ENCODE measurements around the gene RETREG3. TPM values are rescaled to one million over a fixed set of nuclear protein-coding genes. Genes with fewer than 3 reads are reported as not detected.

RETREG3 gene
- total and polyA plus RNA-seq, 2 of the 13 experiments (the other 11 are each of a cell fraction or from before 2014, with no cell fraction given), result 47.0 to 55.8 TPM

DNA sequence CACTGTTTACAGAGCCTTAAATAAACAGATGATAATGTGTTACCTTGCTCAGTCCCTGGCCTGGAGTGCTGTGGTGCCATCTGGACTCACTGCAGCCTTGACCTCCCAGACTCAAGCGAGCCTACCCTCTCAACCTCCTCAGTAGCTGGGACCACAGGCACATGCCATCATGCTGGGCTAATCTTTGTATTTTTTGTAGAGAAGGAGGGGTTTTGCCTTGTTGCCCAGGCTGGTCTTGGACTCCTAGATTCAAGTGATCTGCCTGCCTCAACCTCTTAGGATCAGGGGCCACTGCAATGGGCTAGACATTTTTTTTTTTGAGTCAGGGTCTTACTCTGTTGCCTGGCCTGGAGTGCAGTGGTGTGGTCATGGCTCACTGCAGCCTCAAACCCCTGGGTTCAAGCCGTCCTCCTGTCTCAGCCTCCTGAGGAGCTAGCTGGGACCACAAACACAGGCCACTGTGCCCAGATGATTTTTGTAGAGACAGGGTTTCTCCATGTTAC is 78.2 kb downstream of the RETREG3 start (continued):
- TF ChIP-seq, protein P1, sequence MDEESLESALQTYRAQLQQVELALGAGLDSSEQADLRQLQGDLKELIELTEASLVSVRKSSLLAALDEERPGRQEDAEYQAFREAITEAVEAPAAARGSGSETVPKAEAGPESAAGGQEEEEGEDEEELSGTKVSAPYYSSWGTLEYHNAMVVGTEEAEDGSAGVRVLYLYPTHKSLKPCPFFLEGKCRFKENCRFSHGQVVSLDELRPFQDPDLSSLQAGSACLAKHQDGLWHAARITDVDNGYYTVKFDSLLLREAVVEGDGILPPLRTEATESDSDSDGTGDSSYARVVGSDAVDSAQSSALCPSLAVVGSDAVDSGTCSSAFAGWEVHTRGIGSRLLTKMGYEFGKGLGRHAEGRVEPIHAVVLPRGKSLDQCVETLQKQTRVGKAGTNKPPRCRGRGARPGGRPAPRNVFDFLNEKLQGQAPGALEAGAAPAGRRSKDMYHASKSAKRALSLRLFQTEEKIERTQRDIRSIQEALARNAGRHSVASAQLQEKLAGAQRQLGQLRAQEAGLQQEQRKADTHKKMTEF (CRISPR knock-in tag; IDR thresholded peaks at IDR 0.05), result peak; percentile 89
- TF ChIP-seq ZNF329 (CRISPR knock-in tag; IDR thresholded peaks at IDR 0.05; ENCODE audit: low read depth), result no peak
- no peak; the same call in none of the 2 replicates for TF ChIP-seq EHMT2 (IDR thresholded peaks at IDR 0.05; ENCODE audit: borderline replicate concordance, low read depth, low read length)
- no peak for TF ChIP-seq RBFOX2 (IDR thresholded peaks at IDR 0.05; ENCODE audit: low read depth, low read length)
- TF ChIP-seq ZNF749 (CRISPR knock-in tag; IDR thresholded peaks at IDR 0.05; ENCODE audit: borderline replicate concordance), result peak; percentile 53; the same call in 1 of the 2 replicates
- peak; percentile 84 for TF ChIP-seq HMG20B (CRISPR knock-in tag; conservative IDR thresholded peaks at IDR 0.05)
- no peak for TF ChIP-seq ZNF570 (CRISPR knock-in tag; IDR thresholded peaks at IDR 0.05; ENCODE audit: borderline replicate concordance)
- TF ChIP-seq NONO (IDR thresholded peaks at IDR 0.05), result no peak
- peak; percentile 91 for TF ChIP-seq NONO (CRISPR knock-in tag; conservative IDR thresholded peaks at IDR 0.05)
- TF ChIP-seq ZFYVE20 (CRISPR knock-in tag; IDR thresholded peaks at IDR 0.05; ENCODE audit: borderline replicate concordance, low read depth), result no peak
- TF ChIP-seq ZNF17 (CRISPR knock-in tag; IDR thresholded peaks at IDR 0.05), result no peak
- TF ChIP-seq ZNF646 (CRISPR knock-in tag; IDR thresholded peaks at IDR 0.05), result no peak
- no peak for TF ChIP-seq ZNF841 (CRISPR knock-in tag; IDR thresholded peaks at IDR 0.05; ENCODE audit: borderline replicate concordance)
- TF ChIP-seq ZFX (CRISPR knock-in tag; IDR thresholded peaks at IDR 0.05; ENCODE audit: low read depth), result peak; percentile 81
- TF ChIP-seq, protein P2, sequence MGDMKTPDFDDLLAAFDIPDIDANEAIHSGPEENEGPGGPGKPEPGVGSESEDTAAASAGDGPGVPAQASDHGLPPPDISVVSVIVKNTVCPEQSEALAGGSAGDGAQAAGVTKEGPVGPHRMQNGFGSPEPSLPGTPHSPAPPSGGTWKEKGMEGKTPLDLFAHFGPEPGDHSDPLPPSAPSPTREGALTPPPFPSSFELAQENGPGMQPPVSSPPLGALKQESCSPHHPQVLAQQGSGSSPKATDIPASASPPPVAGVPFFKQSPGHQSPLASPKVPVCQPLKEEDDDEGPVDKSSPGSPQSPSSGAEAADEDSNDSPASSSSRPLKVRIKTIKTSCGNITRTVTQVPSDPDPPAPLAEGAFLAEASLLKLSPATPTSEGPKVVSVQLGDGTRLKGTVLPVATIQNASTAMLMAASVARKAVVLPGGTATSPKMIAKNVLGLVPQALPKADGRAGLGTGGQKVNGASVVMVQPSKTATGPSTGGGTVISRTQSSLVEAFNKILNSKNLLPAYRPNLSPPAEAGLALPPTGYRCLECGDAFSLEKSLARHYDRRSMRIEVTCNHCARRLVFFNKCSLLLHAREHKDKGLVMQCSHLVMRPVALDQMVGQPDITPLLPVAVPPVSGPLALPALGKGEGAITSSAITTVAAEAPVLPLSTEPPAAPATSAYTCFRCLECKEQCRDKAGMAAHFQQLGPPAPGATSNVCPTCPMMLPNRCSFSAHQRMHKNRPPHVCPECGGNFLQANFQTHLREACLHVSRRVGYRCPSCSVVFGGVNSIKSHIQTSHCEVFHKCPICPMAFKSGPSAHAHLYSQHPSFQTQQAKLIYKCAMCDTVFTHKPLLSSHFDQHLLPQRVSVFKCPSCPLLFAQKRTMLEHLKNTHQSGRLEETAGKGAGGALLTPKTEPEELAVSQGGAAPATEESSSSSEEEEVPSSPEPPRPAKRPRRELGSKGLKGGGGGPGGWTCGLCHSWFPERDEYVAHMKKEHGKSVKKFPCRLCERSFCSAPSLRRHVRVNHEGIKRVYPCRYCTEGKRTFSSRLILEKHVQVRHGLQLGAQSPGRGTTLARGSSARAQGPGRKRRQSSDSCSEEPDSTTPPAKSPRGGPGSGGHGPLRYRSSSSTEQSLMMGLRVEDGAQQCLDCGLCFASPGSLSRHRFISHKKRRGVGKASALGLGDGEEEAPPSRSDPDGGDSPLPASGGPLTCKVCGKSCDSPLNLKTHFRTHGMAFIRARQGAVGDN (CRISPR knock-in tag; IDR thresholded peaks at IDR 0.05), result peak; percentile 77; the same call in 1 of the 2 replicates
- TF ChIP-seq ATRX (CRISPR knock-in tag; IDR thresholded peaks at IDR 0.05; ENCODE audit: borderline replicate concordance), result no peak
- TF ChIP-seq KDM2A (CRISPR knock-in tag; IDR thresholded peaks at IDR 0.05; ENCODE audit: borderline replicate concordance, low read depth), result peak; percentile 80

Measured in HepG2 (cell line).